CD14-positive monocyte (primary cell): ENCODE results near the gene SLPI. TPM values are rescaled to one million over a fixed set of nuclear protein-coding genes. Genes with fewer than 3 reads are reported as not detected.

Experiments used
- DNase-seq, 3 donors: peaks; one replicate each; pipeline ENCODE4 v3.0.0-alpha.2; 2011 to 2022
- H2AFZ ChIP-seq: 2 replicates; pipeline ENCODE4 v1.6.0; 2012; ENCODE audit warnings: mild to moderate bottlenecking, low read depth, low read length, inconsistent platforms; ENCODE audit not compliant: insufficient read depth, poor library complexity, severe bottlenecking
- H3K27ac ChIP-seq, 2 donors: 1 replicate in 1 of 2; 2 replicates in 1 of 2; pipeline ENCODE4 v1.5.1; 2012 to 2013; ENCODE audit warnings: low read length in 2 of 2, control low read depth in 1 of 2, inconsistent platforms in 1 of 2, low read depth in 1 of 2, mild to moderate bottlenecking in 1 of 2
- H3K27me3 ChIP-seq, 2 donors: one replicate each; pipeline versions ENCODE4 v1.6.0 to v1.6.1; 2011 to 2013; ENCODE audit warnings: low read length in 2 of 2; ENCODE audit not compliant: control insufficient read depth in 2 of 2, insufficient read depth in 2 of 2
- H3K36me3 ChIP-seq, 2 donors: replicated peaks in 1 of 2; 1 replicate in 1 of 2; 2 replicates in 1 of 2; pipeline versions ENCODE4 v1.5.1 to v1.6.1; 2012 to 2013; ENCODE audit warnings: low read length in 2 of 2, control low read depth in 1 of 2, inconsistent platforms in 1 of 2, mild to moderate bottlenecking in 1 of 2; ENCODE audit not compliant: insufficient read depth in 2 of 2, control insufficient read depth in 1 of 2
- H3K4me1 ChIP-seq, 2 donors: 1 replicate in 1 of 2; 2 replicates in 1 of 2; pipeline versions ENCODE4 v1.5.1 to v1.6.1; 2012 to 2013; ENCODE audit warnings: low read length in 2 of 2, control low read depth in 1 of 2, inconsistent platforms in 1 of 2, mild to moderate bottlenecking in 1 of 2, moderate library complexity in 1 of 2; ENCODE audit not compliant: insufficient read depth in 2 of 2, control insufficient read depth in 1 of 2
- H3K4me2 ChIP-seq: replicated peaks from 2 replicates; pipeline ENCODE3; 2012; ENCODE audit warnings: low read length, moderate library complexity, mild to moderate bottlenecking; ENCODE audit not compliant: poor library complexity, severe bottlenecking; ENCODE audit errors: extremely low read depth
- H3K4me3 ChIP-seq, 3 experiments: fragments of 200-600 bp in 1 of 3; sonication (generic) in 1 of 3; replicated peaks in 1 of 3; 1 replicate in 2 of 3; 2 replicates in 1 of 3; pipeline ENCODE4 v1.5.1; 2011 to 2013; ENCODE audit warnings: low read length in 3 of 3, mild to moderate bottlenecking in 3 of 3, control low read depth in 2 of 3, low read depth in 2 of 3, inconsistent platforms in 1 of 3, moderate library complexity in 1 of 3
- H3K79me2 ChIP-seq: 2 replicates; pipeline ENCODE4 v1.6.0; 2012; ENCODE audit warnings: mild to moderate bottlenecking, control low read depth, inconsistent platforms, low read length, moderate library complexity; ENCODE audit not compliant: insufficient read depth
- H3K9ac ChIP-seq: 2 replicates; pipeline ENCODE4 v1.6.0; 2017; ENCODE audit warnings: low read length, mild to moderate bottlenecking; ENCODE audit not compliant: insufficient read depth, poor library complexity, severe bottlenecking
- H3K9me3 ChIP-seq, 2 donors: replicated peaks in 1 of 2; 1 replicate in 1 of 2; 2 replicates in 1 of 2; pipeline versions ENCODE4 v1.5.1 to v1.6.1; 2012 to 2013; ENCODE audit warnings: low read length in 2 of 2, control low read depth in 1 of 2; ENCODE audit not compliant: control insufficient read depth in 1 of 2, insufficient read depth in 1 of 2
- H4K20me1 ChIP-seq: 2 replicates; pipeline ENCODE4 v1.6.0; 2012; ENCODE audit warnings: mild to moderate bottlenecking, low read length, control low read depth, moderate library complexity; ENCODE audit not compliant: insufficient read depth
- H3K27ac Mint-ChIP-seq, 7 donors: one replicate each; pipeline ENCODE4 v1.8.0; 2020; ENCODE audit warnings: mild to moderate bottlenecking in 7 of 7, mixed read lengths in 7 of 7, moderate library complexity in 6 of 7, inconsistent platforms in 2 of 7
- H3K27me3 Mint-ChIP-seq, 3 donors: one replicate each; pipeline ENCODE4 v1.8.0; 2021 to 2022; ENCODE audit warnings: low read depth in 3 of 3, mild to moderate bottlenecking in 3 of 3, mixed read lengths in 3 of 3, moderate library complexity in 3 of 3, inconsistent platforms in 1 of 3
- H3K36me3 Mint-ChIP-seq, 2 donors: one replicate each; pipeline ENCODE4 v1.8.0; 2020; ENCODE audit warnings: mixed read lengths in 2 of 2, inconsistent platforms in 1 of 2, mild to moderate bottlenecking in 1 of 2
- H3K4me1 Mint-ChIP-seq: one replicate; pipeline ENCODE4 v1.8.0; 2020; ENCODE audit warnings: mild to moderate bottlenecking, mixed read lengths
- H3K4me3 Mint-ChIP-seq, 2 donors: one replicate each; pipeline ENCODE4 v1.8.0; 2020; ENCODE audit warnings: mild to moderate bottlenecking in 2 of 2, mixed read lengths in 2 of 2, moderate library complexity in 1 of 2
- H3K9me3 Mint-ChIP-seq, 7 donors: one replicate each; pipeline ENCODE4 v1.8.0; 2020 to 2022; ENCODE audit warnings: mixed read lengths in 7 of 7, mild to moderate bottlenecking in 6 of 7, moderate library complexity in 6 of 7, inconsistent platforms in 2 of 7
- WGBS: methylation state at CpG from one replicate; pipeline ENCODE4 v1.1.5; 2013; ENCODE audit warnings: missing lambda C conversion rate; ENCODE audit not compliant: insufficient coverage; 5-methylcytosine and 5-hydroxymethylcytosine counted together
- intact Hi-C, 2 donors: fragments of 100-400 bp; cut with micrococcal nuclease; formaldehyde crosslinking; loops; one replicate each; pipeline versions ENCODE4 v1.15.0 to v1.15.1; 2023
- polyA plus RNA-seq, 3 donors: library from polyadenylated mRNA; depleted of rRNA in 1 of 3; unstranded in 2 of 3; stranded (reverse) in 1 of 3; fragments of 300-500 nt in 2 of 3; fragments of >200 nt in 1 of 3; fragmentation: Illumina TruSeq in 2 of 3; gene quantifications; 1 replicate in 2 of 3; 2 replicates in 1 of 3; pipeline ENCODE4 v1.2.3, GENCODE V29; 2012 to 2021
- TF ChIP-seq, protein P1 (sequence below): fragments of 200-600 bp; IDR thresholded peaks from one replicate; pipeline ENCODE4 v1.8.0; 2022; ENCODE audit warnings: antibody characterized with exemption, mild to moderate bottlenecking

The SLPI gene
- polyA plus RNA-seq, 3 donors: 0.47 to 1.2 (median 0.71) TPM

DNA sequence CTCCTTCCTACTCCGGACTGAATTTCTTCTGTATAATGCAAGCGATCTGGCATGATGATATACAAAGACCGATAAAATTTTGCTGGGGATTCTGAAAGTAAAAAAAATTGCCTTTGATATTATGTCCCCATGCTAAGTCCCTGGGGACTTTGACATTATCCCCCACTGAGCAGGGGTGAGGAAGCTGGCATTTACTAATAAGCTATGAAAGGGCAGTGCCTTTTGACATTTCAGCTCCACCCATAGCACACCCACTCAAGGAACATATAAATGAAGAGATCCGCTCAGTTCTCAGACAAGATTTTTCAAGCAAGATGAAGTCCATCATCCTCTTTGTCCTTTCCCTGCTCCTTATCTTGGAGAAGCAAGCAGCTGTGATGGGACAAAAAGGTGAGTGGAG lies 33.3 kb downstream of the SLPI start, which contains the start of gene SEMG2:
SEMG2 (plus strand) TSS at position 298 of the 400 bp plus-strand sequence; CDS start at position 315, 17 bp downstream.
- Histone ChIP-seq H3K4me1 (no peaks in the 10 kb centered on the region), H3K9me3 (no peaks in the 10 kb centered on the region), H3K9ac (no peak within 1 kb of the TSS), H4K20me1 (no peaks in the 10 kb centered on the region), H3K27ac (no peak within 1 kb of the TSS), H2AFZ (no peak within 1 kb of the TSS), H3K4me3 (no peak within 1 kb of the TSS), H3K79me2 (no peaks in the 10 kb centered on the region), H3K36me3 (no peaks in the 10 kb centered on the region), H3K27me3 (peaks cover 7 to 16% of the 10 kb centered on the region in 2 donors), H3K4me2 (no peak within 1 kb of the TSS)
- TF ChIP-seq, protein P1, sequence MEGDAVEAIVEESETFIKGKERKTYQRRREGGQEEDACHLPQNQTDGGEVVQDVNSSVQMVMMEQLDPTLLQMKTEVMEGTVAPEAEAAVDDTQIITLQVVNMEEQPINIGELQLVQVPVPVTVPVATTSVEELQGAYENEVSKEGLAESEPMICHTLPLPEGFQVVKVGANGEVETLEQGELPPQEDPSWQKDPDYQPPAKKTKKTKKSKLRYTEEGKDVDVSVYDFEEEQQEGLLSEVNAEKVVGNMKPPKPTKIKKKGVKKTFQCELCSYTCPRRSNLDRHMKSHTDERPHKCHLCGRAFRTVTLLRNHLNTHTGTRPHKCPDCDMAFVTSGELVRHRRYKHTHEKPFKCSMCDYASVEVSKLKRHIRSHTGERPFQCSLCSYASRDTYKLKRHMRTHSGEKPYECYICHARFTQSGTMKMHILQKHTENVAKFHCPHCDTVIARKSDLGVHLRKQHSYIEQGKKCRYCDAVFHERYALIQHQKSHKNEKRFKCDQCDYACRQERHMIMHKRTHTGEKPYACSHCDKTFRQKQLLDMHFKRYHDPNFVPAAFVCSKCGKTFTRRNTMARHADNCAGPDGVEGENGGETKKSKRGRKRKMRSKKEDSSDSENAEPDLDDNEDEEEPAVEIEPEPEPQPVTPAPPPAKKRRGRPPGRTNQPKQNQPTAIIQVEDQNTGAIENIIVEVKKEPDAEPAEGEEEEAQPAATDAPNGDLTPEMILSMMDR: no peak
- WGBS: no CpG with 5 or more reads among the region's 4 CpGs
- Mint-ChIP-seq H3K4me1 (no peaks in the 10 kb centered on the region), H3K36me3 (no peaks in the 10 kb centered on the region), H3K27me3 (peaks cover 9 to 36% (median 17%) of the 10 kb centered on the region in 3 donors), H3K9me3 (peaks cover 0 to 2% (median 0%) of the 10 kb centered on the region in 7 donors), H3K27ac (no peak within 1 kb of the TSS), H3K4me3 (peak within 1 kb of the TSS in 1 of 2 donors; percentile 14)
- DNase-seq: no peak
- intact Hi-C loops: no loop called here

DNA sequence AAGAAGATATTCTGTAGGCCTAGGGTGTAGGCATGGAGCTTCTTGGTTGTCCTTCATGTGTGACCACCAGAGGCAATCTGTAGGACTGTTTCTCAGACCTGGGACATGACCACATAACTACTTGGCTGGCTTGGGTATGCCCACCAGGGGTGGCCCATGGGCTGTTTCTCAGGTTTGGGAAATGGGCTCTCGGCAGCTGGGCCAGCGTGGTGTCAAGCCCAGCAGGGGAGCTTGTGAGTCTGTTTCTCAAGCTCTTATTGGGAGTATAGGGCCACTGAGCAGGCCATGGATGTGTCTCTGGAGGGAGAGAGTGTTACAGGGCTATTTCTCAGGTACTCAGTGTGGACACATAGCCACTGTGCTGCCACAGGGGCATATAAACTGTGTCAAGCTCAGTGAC lies 35.7 kb downstream of the SLPI start:
- no peak for DNase-seq
- no peaks in the 10 kb centered on the region for H3K4me1 Mint-ChIP-seq
- intact Hi-C loops: no loop called here
- WGBS: 89% methylated on average over 2 of the region's 2 CpGs
- Histone ChIP-seq H3K4me2 (no peak overlapping the region), H3K4me3 (no peak overlapping the region), H4K20me1 (no peaks in the 10 kb centered on the region), H3K27me3 (peaks cover 3 to 12% of the 10 kb centered on the region in 2 donors), H3K9ac (no peak overlapping the region), H2AFZ (no peak overlapping the region), H3K27ac (no peak overlapping the region), H3K79me2 (no peaks in the 10 kb centered on the region), H3K9me3 (no peaks in the 10 kb centered on the region), H3K4me1 (no peaks in the 10 kb centered on the region), H3K36me3 (no peaks in the 10 kb centered on the region)
- H3K9me3 Mint-ChIP-seq: peaks cover 0 to 2% (median 0%) of the 10 kb centered on the region in 7 donors
- no peaks in the 10 kb centered on the region for H3K36me3 Mint-ChIP-seq
- H3K27me3 Mint-ChIP-seq: peaks cover 7 to 33% (median 18%) of the 10 kb centered on the region in 3 donors
- TF ChIP-seq, protein P1: no peak
- H3K27ac Mint-ChIP-seq: no peak overlapping the region
- no peak overlapping the region for H3K4me3 Mint-ChIP-seq
